Hippocampal formation (tissue), 2 donors: ENCODE measurements around the gene IL13.

Source experiments
- DNase-seq, 2 donors: peaks; one replicate each; lab custom pipeline; 2025; lab: John Stamatoyannopoulos, UW

The IL13 gene

DNA sequence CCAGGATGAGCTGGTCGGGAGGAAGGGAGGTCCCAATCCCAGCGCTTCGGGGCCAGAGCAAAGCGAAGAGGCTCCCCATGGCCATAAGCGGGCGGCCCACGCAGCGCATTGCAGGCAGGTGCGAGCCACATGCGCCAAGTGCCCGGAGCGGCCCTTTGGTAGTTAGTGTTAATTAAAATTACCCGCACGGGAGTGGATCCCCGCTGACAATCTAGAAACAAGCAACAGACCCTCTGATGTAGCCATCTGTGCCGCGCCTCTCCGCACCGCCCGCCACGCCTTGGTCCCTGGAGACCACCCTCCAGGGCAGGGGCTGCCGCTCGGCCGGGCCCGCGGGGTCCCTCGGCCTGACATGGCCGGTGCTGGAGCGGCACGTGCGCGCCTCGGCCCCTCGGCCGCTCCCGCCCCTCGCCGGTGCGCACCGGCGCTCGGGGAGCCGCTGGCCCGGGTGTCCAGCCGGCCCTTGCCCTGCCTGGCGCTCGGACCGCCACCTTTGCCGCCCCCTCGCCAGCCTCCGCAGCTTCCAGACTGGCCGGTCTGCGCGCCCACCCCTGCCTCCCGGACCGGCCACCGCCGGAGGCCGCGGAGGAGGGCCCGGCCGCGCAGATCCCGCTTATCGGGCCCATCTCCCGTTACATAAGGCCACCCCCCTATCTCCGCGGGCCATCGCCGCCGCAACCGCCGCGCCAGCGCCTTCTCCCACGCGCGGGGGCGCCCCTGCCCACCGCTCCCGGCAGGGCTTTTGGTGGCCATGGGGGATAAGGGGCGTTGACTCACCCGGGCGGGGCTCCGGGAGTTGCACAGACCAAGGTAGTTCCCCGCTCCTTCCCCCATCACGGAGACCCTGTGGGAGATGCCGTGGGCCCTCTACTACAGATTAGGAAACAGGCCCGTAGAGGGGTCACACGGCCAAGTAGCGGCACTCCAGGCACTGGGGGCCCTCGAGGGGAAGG, 1.9 kb upstream of the IL13 start:
- no peak for DNase-seq

DNA sequence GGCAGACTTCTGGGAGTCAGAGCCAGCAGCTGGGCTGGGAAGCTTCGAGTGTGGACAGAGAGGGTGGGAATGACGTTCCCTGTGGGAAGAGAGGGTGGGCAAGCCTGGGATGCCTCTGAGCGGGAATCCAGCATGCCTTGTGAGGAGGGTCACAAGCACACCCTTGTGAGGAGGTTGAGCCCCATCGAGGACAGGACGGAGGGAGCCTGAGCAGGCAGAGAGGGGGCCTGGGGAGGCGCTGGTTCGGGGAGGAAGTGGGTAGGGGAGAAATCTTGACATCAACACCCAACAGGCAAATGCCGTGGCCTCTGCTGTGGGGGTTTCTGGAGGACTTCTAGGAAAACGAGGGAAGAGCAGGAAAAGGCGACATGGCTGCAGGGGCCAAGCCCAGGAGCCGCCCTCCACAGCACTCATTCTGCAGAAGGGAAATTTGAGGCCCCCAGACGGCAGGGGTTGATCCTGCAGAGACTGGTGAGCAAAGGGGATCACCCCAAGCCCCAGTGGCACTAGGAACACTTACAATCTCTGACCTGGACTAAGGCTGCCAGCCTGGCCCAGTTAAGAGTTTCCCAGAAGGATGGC, 1.1 kb upstream of the IL13 start:
- DNase-seq, result no peak

- no peak for DNase-seq
Observed at GRCh38 chr5:132658381-132659302, 669 bp downstream of the IL13 start.

DNA sequence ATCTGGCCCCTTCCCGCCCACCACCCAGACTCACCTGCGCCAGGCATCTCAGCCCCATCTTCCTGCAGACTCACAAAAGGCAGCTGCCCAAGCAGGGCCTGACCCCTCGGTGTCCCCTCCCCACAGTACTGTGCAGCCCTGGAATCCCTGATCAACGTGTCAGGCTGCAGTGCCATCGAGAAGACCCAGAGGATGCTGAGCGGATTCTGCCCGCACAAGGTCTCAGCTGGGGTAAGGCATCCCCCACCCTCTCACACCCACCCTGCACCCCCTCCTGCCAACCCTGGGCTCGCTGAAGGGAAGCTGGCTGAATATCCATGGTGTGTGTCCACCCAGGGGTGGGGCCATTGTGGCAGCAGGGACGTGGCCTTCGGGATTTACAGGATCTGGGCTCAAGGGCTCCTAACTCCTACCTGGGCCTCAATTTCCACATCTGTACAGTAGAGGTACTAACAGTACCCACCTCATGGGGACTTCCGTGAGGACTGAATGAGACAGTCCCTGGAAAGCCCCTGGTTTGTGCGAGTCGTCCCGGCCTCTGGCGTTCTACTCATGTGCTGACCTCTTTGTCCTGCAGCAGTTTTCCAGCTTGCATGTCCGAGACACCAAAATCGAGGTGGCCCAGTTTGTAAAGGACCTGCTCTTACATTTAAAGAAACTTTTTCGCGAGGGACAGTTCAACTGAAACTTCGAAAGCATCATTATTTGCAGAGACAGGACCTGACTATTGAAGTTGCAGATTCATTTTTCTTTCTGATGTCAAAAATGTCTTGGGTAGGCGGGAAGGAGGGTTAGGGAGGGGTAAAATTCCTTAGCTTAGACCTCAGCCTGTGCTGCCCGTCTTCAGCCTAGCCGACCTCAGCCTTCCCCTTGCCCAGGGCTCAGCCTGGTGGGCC, 1.9 kb downstream of the IL13 start:
- DNase-seq, result no peak

DNA sequence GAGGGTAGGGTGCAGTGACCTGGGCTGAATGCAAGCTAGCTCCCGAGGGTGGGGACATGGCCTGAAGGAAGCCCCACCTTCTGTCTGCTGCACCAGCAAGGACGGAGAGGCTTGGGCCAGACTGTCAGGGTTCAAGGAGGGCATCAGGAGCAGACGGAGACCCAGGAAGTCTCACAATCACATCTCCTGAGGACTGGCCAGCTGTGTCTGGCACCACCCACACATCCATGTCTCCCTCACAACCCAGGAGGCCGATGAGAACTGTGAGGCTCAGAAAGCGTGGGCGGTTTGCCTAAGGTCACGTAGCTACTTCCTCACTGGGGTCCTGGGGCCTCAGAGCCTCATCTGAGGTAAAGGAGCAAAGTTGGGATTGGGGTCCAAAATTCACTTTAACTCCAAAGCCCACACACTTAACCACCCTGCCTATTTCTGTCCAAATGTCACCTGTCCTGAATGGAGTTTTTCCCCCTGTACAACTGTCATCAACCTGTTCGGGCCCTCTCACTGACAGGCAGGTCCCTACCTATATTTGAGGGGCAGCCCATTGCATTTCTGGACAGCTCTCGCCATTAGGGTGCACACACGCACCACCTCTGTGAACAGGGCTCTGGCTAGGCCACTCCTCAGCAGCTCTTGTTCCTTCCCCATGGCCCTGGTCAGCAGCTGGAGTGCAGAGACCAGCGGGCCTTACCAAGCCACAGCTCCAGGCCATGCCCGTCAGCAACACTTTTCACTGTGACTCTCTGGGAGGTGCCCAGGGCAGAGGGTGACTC, 3.4 kb downstream of the IL13 start:
- no peak for DNase-seq

GRCh38 chr5:132662004-132662401, 4.0 kb downstream of the IL13 start:
- DNase-seq, result no peak

DNA sequence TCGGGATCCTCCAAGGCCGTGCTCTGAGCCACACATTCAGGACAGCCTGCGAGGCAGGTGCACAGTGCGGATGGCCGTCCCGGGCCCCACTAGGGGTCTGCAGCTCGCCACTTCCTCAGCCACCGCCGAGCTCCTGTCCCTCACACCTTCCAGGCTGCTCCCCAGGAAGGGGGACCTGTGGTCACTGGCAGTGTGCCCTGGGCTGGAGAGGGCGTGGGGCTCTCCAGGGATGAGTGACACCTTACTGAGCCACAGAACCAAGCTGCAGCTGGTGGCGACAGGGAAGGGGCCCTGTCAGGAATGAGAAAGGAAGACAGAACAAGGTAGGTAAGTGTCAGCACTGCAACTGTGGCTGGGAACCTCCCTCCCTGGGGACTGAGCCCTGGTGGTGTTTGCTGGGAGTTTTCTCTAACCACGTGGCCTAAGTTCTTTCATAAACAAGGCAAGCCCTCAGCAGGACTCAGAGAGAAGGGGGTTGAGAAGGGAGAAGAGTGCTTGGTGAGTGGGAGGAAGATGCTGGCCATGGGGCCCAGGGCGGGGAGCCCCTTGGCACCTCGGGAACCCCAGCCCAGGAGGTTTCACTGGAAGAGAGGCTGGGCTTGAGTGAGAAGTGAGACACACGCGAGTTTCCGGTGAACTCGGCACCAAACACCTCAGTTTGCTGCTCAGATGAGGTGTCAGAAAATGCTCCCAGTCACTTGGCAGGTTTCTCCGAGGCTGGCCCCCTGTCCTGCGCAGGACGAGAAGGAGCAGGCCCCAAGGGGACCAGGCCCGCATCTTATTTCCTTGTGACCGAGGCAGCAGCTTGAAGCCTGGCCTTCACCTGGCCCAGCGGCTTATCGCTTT, 5.2 kb downstream of the IL13 start:
- DNase-seq, result no peak

DNA sequence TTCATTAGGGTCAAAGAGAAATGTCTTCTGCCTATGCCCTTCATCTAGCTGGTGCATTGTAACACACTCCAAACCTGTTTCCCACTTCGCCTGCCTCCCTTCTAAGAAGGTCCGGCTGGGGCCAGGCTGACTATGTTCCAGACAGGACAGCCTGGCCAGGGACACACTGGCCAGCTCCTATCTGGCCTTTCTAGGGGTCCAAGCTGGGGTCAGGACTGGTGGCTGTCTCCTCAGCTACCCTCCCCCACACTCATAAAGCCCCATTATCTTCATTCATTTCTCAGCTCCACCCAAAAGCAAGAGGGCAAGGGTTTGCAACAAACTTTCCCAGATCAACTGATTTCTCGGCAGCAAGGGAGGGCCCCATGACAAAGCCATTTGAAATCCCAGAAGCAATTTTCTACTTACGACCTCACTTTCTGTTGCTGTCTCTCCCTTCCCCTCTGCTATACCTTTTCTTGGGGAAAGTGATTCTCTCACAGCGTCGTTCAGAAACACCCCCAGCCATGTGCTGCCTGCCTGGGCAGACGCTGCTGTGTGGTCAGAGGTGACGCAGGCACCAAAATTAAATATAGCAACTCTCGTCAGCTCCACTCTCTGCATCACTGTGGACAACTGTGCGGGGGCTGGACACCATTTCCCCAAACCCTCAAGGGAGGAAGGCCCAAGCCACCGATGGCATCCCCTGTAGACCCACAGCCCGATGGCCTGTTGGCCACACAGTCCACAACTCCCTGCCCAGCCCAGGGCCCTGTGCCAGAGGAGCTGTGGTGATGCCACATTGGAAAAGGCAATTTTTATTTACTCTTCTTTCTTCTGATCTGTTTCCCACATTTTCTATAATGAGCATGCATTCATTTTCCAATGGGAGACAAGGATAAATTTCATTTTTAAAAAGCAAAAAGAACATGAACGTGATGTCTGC, 6.1 kb downstream of the IL13 start:
- DNase-seq, result no peak

- no peak for DNase-seq
Observed at GRCh38 chr5:132664696-132665209, 6.8 kb downstream of the IL13 start.

DNA sequence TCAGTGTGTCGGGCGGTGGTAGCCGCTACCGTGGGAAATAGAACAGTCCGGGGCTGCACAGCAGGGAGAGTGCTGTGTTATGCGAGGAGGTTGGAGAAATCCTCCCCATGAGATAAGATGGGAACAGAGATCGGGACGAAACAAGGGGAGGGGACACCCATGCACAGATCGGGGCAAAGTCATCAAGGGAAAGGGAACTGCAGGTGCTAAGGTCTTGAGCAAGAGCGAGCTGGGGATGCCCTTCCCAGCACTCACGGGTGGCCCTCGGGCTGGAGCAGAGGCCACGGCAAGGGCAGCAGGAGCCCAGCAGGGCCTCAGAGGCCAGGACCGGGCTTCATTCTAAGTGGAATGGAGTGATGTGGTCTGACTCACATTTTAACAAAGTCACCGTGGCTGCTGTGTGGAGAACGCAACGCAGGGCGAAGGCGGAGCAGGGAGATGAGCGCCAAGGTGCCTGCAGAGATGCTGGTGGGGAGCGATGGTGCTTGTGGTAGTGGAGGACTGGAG, 7.7 kb downstream of the IL13 start:
- DNase-seq, result no peak

- DNase-seq, result no peak
Observed at GRCh38 chr5:132666310-132667123, 8.5 kb downstream of the IL13 start.

DNA sequence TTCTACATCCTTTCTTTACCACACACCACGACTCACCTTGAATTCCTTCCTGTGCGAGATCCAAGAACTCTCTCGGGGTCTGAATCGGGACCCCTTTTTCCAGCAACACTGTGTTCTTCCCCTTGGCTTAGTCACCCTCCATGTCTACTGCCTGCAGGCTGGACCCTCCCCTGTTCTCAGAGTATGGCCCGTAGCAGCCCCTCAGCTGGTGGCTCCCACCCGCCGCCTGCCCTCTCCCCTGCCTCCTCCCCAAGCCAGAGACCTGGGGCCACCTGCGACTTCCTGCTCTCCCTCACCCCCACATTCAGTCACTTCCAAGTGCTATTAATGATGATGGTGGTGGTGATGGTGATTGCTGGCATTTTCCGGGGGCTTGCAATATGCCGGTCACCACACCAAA, 9.3 kb downstream of the IL13 start:
- DNase-seq, result no peak

- no peak for DNase-seq
Observed at GRCh38 chr5:132667761-132668705, 10.1 kb downstream of the IL13 start.

- no peak for DNase-seq
Observed at GRCh38 chr5:132668706-132669454, 10.9 kb downstream of the IL13 start.

DNA sequence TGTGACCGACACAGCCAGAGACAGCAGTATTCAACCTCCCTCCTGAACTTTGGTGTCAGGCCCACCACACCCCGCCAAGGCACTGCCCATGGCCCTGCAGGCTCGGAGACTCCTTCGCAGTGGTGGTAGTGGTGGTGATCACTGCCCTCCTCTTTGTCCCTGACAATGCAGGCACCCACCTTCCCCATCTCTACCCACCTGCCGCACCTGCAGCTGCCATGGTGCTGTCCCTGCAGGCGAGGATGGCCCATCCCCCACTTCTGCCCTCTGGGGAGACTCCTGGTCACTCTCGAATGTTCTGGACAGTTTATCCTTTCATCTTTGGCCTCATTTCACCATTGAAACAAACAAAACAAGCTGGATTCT, 11.5 kb downstream of the IL13 start:
- DNase-seq, result no peak
